A549 (cell line): ENCODE data around the gene POU4F2. TPM values are rescaled to one million over a fixed set of nuclear protein-coding genes. Genes with fewer than 3 reads are reported as not detected.
A peak's percentile ranks its signal among the peaks of the same experiment; 100 is the strongest.

Source experiments
- ATAC-seq, 2 experiments: fragments of 200-7000 bp in 1 of 2; fragments of >200 bp in 1 of 2; cut with Nextera tagmentation in 1 of 2; cut with Tn5 transposase in 1 of 2; 3 replicates each; pipeline versions ENCODE4 v1.8.0 to v1.9.1; 2018 to 2020; ENCODE audit warnings: mild to moderate bottlenecking in 1 of 2, moderate library complexity in 1 of 2
- CTCF ChIA-PET: fragments of 300-600 bp; sonication (Branson Sonifier 250); formaldehyde crosslinking; extraction: SDS; loops from one replicate; lab custom pipeline; 2021; ENCODE audit warnings: antibody characterized with exemption, inconsistent platforms; lab: Yijun Ruan, JAX
- POLR2A ChIA-PET: fragments of 350-600 bp; formaldehyde crosslinking; extraction: SDS; loops from one replicate; lab custom pipeline; 2021; ENCODE audit warnings: antibody characterized with exemption, inconsistent platforms; lab: Yijun Ruan, JAX
- DNase-seq, 2 experiments: peaks; one replicate each; pipeline versions ENCODE4 v3.0.0 to v3.0.0-alpha.2; 2011 to 2016; ENCODE audit warnings: low read depth in 1 of 2, low spot score in 1 of 2
- FAIRE-seq: peaks from 2 replicates; lab custom pipeline; 2011; peaks lifted over from hg19 to GRCh38; lab: Jason Lieb, UNC
- H3K27ac ChIP-seq, 2 experiments: fragments of >200 bp; sonication (Bioruptor Twin); formaldehyde crosslinking; 3 replicates each; pipeline ENCODE4 v1.5.1; 2016 to 2017
- H3K4me1 ChIP-seq: fragments of >200 bp; sonication (Bioruptor Twin); formaldehyde crosslinking; 3 replicates; pipeline ENCODE4 v1.6.1; 2016
- H3K4me2 ChIP-seq: fragments of >200 bp; sonication (Bioruptor Twin); formaldehyde crosslinking; 3 replicates; pipeline ENCODE4 v1.6.1; 2016
- H3K4me3 ChIP-seq: fragments of >200 bp; sonication (Bioruptor Twin); formaldehyde crosslinking; 3 replicates; pipeline ENCODE4 v1.5.1; 2016
- H3K9me3 ChIP-seq: fragments of >200 bp; sonication (Bioruptor Twin); formaldehyde crosslinking; 3 replicates; pipeline ENCODE4 v1.6.1; 2016
- CBX8 ChIP-seq: fragments of 200-600 bp; sonication (generic); IDR thresholded peaks from 2 replicates; pipeline ENCODE4 v1.6.1; 2016
- CHD2 ChIP-seq: fragments of 150-350 bp; IDR thresholded peaks from 2 replicates; pipeline ENCODE4 v1.6.1; 2014; ENCODE audit warnings: low read length; ENCODE audit not compliant: partially characterized antibody
- EHMT2 ChIP-seq: fragments of 200-600 bp; sonication (generic); IDR thresholded peaks from 2 replicates; pipeline ENCODE4 v1.6.1; 2016; ENCODE audit warnings: antibody characterized with exemption, low read depth, mild to moderate bottlenecking, moderate library complexity
- HOXA7 ChIP-seq: fragments of 250-450 bp; sonication (Bioruptor Pico); IDR thresholded peaks from 2 replicates; pipeline ENCODE4 v1.5.0; 2020; ENCODE audit warnings: mild to moderate bottlenecking, moderate library complexity
- NFE2L2 ChIP-seq: fragments of 150-350 bp; conservative IDR thresholded peaks from 2 replicates; pipeline ENCODE4 v1.6.1; 2014; ENCODE audit warnings: low read length
- NPAS2 ChIP-seq: fragments of 250-450 bp; sonication (Bioruptor Pico); IDR thresholded peaks from 2 replicates; pipeline ENCODE4 v1.8.0; 2022; ENCODE audit warnings: mild to moderate bottlenecking, moderate library complexity, borderline replicate concordance
- PHF8 ChIP-seq: fragments of 200-600 bp; sonication (generic); IDR thresholded peaks from 2 replicates; pipeline ENCODE4 v1.6.1; 2016; ENCODE audit warnings: low read depth, mild to moderate bottlenecking, antibody characterized with exemption, moderate library complexity, borderline replicate concordance
- RARB ChIP-seq: fragments of 250-450 bp; sonication (Bioruptor Pico); IDR thresholded peaks from 2 replicates; pipeline ENCODE4 v1.8.0; 2021; ENCODE audit warnings: mild to moderate bottlenecking, moderate library complexity
- TP53 ChIP-seq: fragments of 250-450 bp; sonication (Bioruptor Pico); IDR thresholded peaks from 2 replicates; pipeline ENCODE4 v1.5.0; 2021; ENCODE audit warnings: mild to moderate bottlenecking, moderate library complexity
- ZSCAN20 ChIP-seq: fragments of 250-450 bp; sonication (Bioruptor Pico); IDR thresholded peaks from 2 replicates; pipeline ENCODE4 v1.8.0; 2022; ENCODE audit warnings: mild to moderate bottlenecking, moderate library complexity
- WGBS: methylation state at CpG from one replicate; pipeline ENCODE4 v1.1.6; 2017; ENCODE audit errors: missing lambda C conversion rate; 5-methylcytosine and 5-hydroxymethylcytosine counted together
- polyA plus RNA-seq, 4 experiments: library from polyadenylated mRNA; depleted of rRNA in 3 of 4; stranded (reverse); fragments of >200 nt; fragmentation: RNase III in 1 of 4; extraction: RNeasy Plus Mini Kit Qiagen cat#74134 plus additional on column Dnase treatment in 1 of 4; gene quantifications; 2 replicates in 3 of 4; 3 replicates in 1 of 4; pipeline ENCODE4 v1.2.3, GENCODE V29; 2011 to 2017
- TF ChIP-seq, protein P1 (sequence below): IDR thresholded peaks from 2 replicates; pipeline ENCODE4 v1.6.1; 2012
- TF ChIP-seq, protein P2 (sequence below): fragments of 200-600 bp; sonication (generic); IDR thresholded peaks from 2 replicates; pipeline ENCODE4 v1.6.1; 2016; ENCODE audit warnings: antibody characterized with exemption, mild to moderate bottlenecking, moderate library complexity
- TF ChIP-seq, protein P3 (sequence below): fragments of >200 bp; sonication (Bioruptor Twin); formaldehyde crosslinking; IDR thresholded peaks from 3 replicates; pipeline ENCODE4 v1.5.1; 2016
- TF ChIP-seq, protein P4 (sequence below): fragments of 450-650 bp; IDR thresholded peaks from 2 replicates; pipeline ENCODE4 v1.6.1; 2014; ENCODE audit warnings: antibody characterized with exemption
- TF ChIP-seq, protein P5 (sequence below): IDR thresholded peaks from 2 replicates; pipeline ENCODE4 v1.6.1; 2012
- TF ChIP-seq, protein P6 (sequence below): fragments of >200 bp; sonication (Bioruptor Twin); formaldehyde crosslinking; IDR thresholded peaks from 3 replicates; pipeline ENCODE4 v1.6.1; 2016
- TF ChIP-seq, protein P7 (sequence below): fragments of 250-450 bp; sonication (Bioruptor Pico); IDR thresholded peaks from 2 replicates; pipeline ENCODE4 v1.5.0; 2020; ENCODE audit warnings: low read depth, mild to moderate bottlenecking, moderate library complexity
- TF ChIP-seq, protein P8 (sequence below): fragments of >200 bp; sonication (Bioruptor Twin); formaldehyde crosslinking; IDR thresholded peaks from 2 replicates; pipeline ENCODE4 v1.6.1; 2016

The POU4F2 gene
- polyA plus RNA-seq, 2 of the 4 experiments (the other 2 are of a cell fraction) = not detected

DNA sequence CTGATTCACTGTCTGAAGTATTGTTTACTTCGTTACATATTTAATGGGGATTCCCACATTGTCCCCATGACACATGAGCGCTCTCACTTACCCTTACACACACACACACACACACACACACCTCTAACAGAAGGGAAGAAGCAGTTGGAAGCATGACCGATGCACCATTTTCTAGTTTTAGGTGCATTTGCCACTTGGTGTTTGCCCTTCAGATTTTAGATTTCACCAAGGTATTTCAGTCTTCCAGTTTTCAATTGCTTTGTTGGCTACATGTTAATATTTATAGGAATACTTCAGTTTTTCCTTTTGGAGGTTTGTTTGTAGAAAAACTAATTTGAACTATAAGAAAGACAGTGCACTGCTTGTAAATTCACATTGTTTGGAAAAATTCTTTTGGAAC, 3.1 kb downstream of the POU4F2 start:
- Histone ChIP-seq H3K4me3 (no peak overlapping the region), H3K27ac (no peak overlapping the region), H3K4me1 (no peaks in the 10 kb centered on the region), H3K9me3 (no peaks in the 10 kb centered on the region), H3K4me2 (no peak overlapping the region)
- ChIA-PET POLR2A (no interaction called here), CTCF (no interaction called here)
- 5% methylated on average over 3 of the region's 3 CpGs for WGBS
- no peak for FAIRE-seq
- no peak for ATAC-seq
- no peak for DNase-seq
- TF ChIP-seq NFE2L2 = no peak
- TF ChIP-seq CHD2 = no peak
- no peak for TF ChIP-seq TP53 (CRISPR knock-in tag)
- TF ChIP-seq, protein P1, sequence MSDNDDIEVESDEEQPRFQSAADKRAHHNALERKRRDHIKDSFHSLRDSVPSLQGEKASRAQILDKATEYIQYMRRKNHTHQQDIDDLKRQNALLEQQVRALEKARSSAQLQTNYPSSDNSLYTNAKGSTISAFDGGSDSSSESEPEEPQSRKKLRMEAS = no peak

DNA sequence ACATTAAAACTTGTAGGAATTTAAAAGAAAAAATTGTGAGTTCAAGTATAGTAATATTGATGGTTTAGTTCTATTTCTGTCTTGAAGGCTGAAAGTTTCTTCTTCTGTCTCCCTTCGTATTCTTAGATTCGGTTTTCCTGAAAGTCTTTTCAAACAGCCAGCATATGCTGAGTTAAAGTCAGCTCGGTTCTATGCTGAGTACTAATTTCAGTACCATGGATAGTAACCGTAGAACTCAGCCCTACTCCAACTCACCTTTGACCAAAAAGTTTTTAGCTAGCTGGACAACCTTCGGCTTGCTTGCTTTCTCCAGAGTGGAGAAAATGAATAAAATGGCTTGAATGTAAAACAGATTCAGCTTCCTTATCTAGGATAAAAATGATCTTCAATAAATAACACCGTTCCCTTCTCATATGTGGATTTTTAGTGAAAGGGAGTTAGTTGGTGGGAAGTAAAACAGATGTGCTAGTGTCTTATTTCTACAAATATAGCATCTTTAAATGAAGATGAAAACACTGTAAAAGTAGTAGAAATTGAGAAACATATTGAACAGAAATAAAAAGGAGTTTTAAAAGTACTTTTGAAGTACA, 5.2 kb downstream of the POU4F2 start:
- H3K9me3 ChIP-seq = no peaks in the 10 kb centered on the region
- 13% methylated on average over 6 of the region's 6 CpGs for WGBS
- 0 out of 2 replicates have a peak, but pooled peaks have one; percentile 40 for TF ChIP-seq EHMT2
- TF ChIP-seq, protein P2, sequence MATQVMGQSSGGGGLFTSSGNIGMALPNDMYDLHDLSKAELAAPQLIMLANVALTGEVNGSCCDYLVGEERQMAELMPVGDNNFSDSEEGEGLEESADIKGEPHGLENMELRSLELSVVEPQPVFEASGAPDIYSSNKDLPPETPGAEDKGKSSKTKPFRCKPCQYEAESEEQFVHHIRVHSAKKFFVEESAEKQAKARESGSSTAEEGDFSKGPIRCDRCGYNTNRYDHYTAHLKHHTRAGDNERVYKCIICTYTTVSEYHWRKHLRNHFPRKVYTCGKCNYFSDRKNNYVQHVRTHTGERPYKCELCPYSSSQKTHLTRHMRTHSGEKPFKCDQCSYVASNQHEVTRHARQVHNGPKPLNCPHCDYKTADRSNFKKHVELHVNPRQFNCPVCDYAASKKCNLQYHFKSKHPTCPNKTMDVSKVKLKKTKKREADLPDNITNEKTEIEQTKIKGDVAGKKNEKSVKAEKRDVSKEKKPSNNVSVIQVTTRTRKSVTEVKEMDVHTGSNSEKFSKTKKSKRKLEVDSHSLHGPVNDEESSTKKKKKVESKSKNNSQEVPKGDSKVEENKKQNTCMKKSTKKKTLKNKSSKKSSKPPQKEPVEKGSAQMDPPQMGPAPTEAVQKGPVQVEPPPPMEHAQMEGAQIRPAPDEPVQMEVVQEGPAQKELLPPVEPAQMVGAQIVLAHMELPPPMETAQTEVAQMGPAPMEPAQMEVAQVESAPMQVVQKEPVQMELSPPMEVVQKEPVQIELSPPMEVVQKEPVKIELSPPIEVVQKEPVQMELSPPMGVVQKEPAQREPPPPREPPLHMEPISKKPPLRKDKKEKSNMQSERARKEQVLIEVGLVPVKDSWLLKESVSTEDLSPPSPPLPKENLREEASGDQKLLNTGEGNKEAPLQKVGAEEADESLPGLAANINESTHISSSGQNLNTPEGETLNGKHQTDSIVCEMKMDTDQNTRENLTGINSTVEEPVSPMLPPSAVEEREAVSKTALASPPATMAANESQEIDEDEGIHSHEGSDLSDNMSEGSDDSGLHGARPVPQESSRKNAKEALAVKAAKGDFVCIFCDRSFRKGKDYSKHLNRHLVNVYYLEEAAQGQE = peak; percentile 90
- TF ChIP-seq, protein P3, sequence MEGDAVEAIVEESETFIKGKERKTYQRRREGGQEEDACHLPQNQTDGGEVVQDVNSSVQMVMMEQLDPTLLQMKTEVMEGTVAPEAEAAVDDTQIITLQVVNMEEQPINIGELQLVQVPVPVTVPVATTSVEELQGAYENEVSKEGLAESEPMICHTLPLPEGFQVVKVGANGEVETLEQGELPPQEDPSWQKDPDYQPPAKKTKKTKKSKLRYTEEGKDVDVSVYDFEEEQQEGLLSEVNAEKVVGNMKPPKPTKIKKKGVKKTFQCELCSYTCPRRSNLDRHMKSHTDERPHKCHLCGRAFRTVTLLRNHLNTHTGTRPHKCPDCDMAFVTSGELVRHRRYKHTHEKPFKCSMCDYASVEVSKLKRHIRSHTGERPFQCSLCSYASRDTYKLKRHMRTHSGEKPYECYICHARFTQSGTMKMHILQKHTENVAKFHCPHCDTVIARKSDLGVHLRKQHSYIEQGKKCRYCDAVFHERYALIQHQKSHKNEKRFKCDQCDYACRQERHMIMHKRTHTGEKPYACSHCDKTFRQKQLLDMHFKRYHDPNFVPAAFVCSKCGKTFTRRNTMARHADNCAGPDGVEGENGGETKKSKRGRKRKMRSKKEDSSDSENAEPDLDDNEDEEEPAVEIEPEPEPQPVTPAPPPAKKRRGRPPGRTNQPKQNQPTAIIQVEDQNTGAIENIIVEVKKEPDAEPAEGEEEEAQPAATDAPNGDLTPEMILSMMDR = no peak
- POLR2A ChIA-PET = no interaction called here
- H3K4me3 ChIP-seq = no peak overlapping the region
- H3K27ac ChIP-seq = no peak overlapping the region
- no peaks in the 10 kb centered on the region for H3K4me1 ChIP-seq
- ATAC-seq = no peak
- FAIRE-seq = no peak
- no peak overlapping the region for H3K4me2 ChIP-seq
- CTCF ChIA-PET = no interaction called here
- DNase-seq = no peak

DNA sequence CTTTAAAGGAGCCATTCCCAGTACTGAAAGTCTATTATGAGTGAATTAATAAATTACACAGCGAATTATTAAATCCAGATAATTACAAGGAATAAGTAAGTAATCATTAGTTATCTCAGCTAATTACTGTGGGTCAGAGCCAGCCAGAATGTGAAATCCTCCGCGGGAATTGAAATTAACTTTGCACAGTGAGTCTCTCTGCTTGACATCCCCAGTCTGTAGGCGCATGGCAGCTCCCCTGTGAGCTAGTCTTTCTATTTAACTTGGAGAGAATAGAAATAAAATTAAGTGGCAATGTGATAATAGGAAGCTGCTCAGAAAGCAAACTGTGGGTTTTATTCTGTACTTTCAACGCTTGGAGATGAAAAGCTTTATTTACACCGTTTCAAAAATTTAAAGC, 7.2 kb downstream of the POU4F2 start:
- 0% methylated on average over 6 of the region's 6 CpGs for WGBS
- H3K4me1 ChIP-seq = no peaks in the 10 kb centered on the region
- H3K27ac ChIP-seq = no peak overlapping the region
- H3K4me2 ChIP-seq = no peak overlapping the region
- DNase-seq (no peak), ATAC-seq (no peak), FAIRE-seq (no peak)
- POLR2A ChIA-PET = no interaction called here
- CTCF ChIA-PET = no interaction called here
- H3K4me3 ChIP-seq = no peak overlapping the region
- no peaks in the 10 kb centered on the region for H3K9me3 ChIP-seq
- TF ChIP-seq PHF8 (no peak), HOXA7 (CRISPR knock-in tag) (no peak), NPAS2 (no peak), CBX8 (no peak), ZSCAN20 (no peak), RARB (no peak), TP53 (CRISPR knock-in tag) (no peak)
- TF ChIP-seq, protein P4, sequence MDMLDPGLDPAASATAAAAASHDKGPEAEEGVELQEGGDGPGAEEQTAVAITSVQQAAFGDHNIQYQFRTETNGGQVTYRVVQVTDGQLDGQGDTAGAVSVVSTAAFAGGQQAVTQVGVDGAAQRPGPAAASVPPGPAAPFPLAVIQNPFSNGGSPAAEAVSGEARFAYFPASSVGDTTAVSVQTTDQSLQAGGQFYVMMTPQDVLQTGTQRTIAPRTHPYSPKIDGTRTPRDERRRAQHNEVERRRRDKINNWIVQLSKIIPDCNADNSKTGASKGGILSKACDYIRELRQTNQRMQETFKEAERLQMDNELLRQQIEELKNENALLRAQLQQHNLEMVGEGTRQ = no peak
- TF ChIP-seq, protein P5, sequence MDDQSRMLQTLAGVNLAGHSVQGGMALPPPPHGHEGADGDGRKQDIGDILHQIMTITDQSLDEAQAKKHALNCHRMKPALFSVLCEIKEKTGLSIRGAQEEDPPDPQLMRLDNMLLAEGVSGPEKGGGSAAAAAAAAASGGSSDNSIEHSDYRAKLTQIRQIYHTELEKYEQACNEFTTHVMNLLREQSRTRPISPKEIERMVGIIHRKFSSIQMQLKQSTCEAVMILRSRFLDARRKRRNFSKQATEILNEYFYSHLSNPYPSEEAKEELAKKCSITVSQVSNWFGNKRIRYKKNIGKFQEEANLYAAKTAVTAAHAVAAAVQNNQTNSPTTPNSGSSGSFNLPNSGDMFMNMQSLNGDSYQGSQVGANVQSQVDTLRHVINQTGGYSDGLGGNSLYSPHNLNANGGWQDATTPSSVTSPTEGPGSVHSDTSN = no peak
- TF ChIP-seq, protein P2 = no peak
- TF ChIP-seq, protein P6, sequence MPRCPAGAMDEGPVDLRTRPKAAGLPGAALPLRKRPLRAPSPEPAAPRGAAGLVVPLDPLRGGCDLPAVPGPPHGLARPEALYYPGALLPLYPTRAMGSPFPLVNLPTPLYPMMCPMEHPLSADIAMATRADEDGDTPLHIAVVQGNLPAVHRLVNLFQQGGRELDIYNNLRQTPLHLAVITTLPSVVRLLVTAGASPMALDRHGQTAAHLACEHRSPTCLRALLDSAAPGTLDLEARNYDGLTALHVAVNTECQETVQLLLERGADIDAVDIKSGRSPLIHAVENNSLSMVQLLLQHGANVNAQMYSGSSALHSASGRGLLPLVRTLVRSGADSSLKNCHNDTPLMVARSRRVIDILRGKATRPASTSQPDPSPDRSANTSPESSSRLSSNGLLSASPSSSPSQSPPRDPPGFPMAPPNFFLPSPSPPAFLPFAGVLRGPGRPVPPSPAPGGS = no peak
- TF ChIP-seq, protein P7, sequence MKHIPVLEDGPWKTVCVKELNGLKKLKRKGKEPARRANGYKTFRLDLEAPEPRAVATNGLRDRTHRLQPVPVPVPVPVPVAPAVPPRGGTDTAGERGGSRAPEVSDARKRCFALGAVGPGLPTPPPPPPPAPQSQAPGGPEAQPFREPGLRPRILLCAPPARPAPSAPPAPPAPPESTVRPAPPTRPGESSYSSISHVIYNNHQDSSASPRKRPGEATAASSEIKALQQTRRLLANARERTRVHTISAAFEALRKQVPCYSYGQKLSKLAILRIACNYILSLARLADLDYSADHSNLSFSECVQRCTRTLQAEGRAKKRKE (CRISPR knock-in tag) = no peak
- TF ChIP-seq, protein P8, sequence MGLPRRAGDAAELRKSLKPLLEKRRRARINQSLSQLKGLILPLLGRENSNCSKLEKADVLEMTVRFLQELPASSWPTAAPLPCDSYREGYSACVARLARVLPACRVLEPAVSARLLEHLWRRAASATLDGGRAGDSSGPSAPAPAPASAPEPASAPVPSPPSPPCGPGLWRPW = no peak
